ENCODE measurements around the gene CHMP2B. TPM values are rescaled to one million over a fixed set of nuclear protein-coding genes. Genes with fewer than 3 reads are reported as not detected.

CHMP2B gene, protein sequence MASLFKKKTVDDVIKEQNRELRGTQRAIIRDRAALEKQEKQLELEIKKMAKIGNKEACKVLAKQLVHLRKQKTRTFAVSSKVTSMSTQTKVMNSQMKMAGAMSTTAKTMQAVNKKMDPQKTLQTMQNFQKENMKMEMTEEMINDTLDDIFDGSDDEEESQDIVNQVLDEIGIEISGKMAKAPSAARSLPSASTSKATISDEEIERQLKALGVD
- 10 to 100 TPM; 28.5 to 30.2 TPM for total RNA-seq

DNA sequence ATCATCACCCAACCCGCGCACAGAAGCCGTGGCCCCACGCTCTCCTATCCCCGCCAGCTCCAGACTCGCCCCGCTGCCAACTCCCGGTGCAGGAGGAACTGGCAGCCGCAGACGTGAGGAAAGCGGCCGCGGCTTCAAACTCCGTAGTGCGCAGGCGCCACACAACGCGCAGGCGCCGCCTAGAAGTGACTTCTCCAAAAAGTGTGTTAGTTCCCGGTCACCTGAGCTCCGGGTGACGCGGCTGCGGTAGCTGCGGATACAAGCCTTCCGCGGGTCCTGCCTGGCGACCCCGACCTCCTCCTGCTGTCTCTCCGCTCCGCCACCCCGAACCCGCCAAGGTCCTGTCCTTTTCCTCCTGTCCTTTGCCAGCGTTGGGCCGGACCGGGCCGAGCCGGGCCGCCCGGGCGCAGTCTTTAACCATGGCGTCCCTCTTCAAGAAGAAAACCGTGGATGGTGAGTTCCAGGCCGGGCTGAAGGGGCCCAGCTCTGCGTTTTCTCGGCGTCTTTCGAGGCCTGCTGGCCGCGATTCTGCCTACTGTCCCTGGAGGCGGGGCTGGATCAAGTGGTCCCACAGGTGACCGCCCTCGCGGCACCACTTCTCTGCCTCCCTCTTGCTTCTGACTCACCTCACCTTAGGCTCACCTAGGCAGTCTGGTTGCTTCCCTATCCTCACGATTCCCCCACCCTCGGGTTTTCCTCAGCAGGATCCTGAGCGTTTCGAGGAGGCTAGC is at the start of gene CHMP2B:
Gene CHMP2B (plus strand): TSS at position 206 of the 731 bp plus-strand sequence. CDS start 214 bp downstream, at position 420.
- Mint-ChIP-seq H3K27ac (peak within 1 kb of the TSS; percentile 80), H3K27me3 (peaks cover 17% of the 10 kb centered on the region), H3K4me3 (peak within 1 kb of the TSS; percentile 91), H3K9me3 (no peaks in the 10 kb centered on the region), H3K36me3 (ENCODE audit: low read depth) (peaks cover 13% of the 10 kb centered on the region), H3K4me1 (peaks cover 22% of the 10 kb centered on the region)
- peak; percentile 93 for DNase-seq
- POLR2A ChIA-PET = interaction anchor here (0.7 to 1.5 kb wide), 3 partner anchors 23 to 831 kb away, joined by 3 to 5 read pairs (median 4); partner anchors contain the start of gene CGGBP1
- CTCF ChIA-PET = interaction anchor here (0.9 kb wide), 1 partner anchor 32 kb away, joined by 4 read pairs; no protein-coding TSS in a partner anchor

DNA sequence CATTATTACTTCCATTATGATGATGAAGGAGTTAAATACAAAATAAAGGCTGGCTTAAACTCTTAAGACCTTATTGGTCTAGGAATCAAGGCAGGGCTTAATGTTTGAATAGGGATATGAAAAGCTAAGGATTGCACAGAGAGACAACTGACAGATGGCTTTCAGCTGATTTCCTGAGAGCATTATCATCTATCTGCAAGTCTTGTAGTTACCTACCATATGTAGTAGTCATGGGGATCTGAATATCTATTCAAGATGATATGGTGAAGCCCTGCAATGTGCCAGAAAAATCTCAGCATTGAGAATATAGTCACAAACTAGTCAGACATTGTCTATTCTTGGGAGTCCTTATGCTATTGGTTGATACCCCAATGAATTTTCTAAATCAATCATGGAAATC is 47.5 kb upstream of the CHMP2B start:
- H3K4me3 Mint-ChIP-seq = no peak overlapping the region
- ChIA-PET CTCF (interaction anchor here (2.5 kb wide), 1 partner anchor 12 kb away, joined by 8 read pairs; no protein-coding TSS in a partner anchor), POLR2A (no interaction called here)
- H3K27ac Mint-ChIP-seq = no peak overlapping the region
- H3K9me3 Mint-ChIP-seq = no peaks in the 10 kb centered on the region
- H3K27me3 Mint-ChIP-seq = peaks cover 2% of the 10 kb centered on the region
- H3K36me3 Mint-ChIP-seq (ENCODE audit: low read depth) = no peaks in the 10 kb centered on the region
- no peaks in the 10 kb centered on the region for H3K4me1 Mint-ChIP-seq
- no peak for DNase-seq

DNA sequence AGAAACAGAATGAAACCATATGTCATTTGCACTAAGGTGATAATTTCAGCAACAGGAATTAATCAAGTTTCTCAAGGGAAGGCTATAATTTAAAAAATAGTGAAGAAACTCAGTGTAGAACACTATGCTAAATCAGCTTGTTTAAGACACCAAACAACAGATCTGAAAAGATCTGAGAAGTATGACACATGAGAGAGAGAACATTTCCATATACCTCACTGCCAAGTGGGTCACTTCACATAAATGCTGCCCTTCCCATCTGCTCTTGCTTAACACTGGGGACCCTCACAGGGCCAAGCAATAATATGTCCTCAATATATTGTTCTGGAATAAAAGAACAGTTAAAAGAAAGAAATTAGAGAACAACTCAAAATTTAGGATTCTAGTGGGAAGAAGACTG is 45.6 kb upstream of the CHMP2B start:
- no peak overlapping the region for H3K4me3 Mint-ChIP-seq
- ChIA-PET POLR2A (no interaction called here), CTCF (interaction anchor here (2.5 kb wide), 1 partner anchor 14 kb away, joined by 8 read pairs; no protein-coding TSS in a partner anchor)
- no peaks in the 10 kb centered on the region for H3K4me1 Mint-ChIP-seq
- peaks cover 2% of the 10 kb centered on the region for H3K27me3 Mint-ChIP-seq
- no peaks in the 10 kb centered on the region for H3K9me3 Mint-ChIP-seq
- no peak for DNase-seq
- H3K36me3 Mint-ChIP-seq (ENCODE audit: low read depth) = no peaks in the 10 kb centered on the region
- H3K27ac Mint-ChIP-seq = no peak overlapping the region

DNA sequence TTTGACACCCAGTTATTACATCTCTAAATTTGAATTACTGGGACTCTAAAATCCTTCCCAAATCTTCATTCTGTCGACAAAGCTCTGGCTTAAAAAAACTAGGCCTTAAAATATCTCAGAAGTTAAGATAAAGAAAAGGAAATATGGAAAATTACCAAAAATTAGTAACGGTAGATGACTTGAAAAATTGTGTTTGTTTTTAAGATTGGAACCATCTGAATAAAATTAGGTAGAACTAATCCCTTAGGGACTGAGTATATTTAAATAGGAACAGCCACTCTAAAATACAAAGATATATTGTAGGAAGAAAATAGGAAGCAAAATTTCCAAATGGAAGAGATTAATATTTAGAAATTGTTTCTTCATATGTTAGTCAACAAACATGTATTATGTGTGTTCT is 45.1 kb upstream of the CHMP2B start:
- no peak for DNase-seq
- no peaks in the 10 kb centered on the region for H3K9me3 Mint-ChIP-seq
- POLR2A ChIA-PET = no interaction called here
- H3K4me1 Mint-ChIP-seq = no peaks in the 10 kb centered on the region
- no peaks in the 10 kb centered on the region for H3K36me3 Mint-ChIP-seq (ENCODE audit: low read depth)
- H3K4me3 Mint-ChIP-seq = no peak overlapping the region
- peaks cover 2% of the 10 kb centered on the region for H3K27me3 Mint-ChIP-seq
- CTCF ChIA-PET = interaction anchor here (2.5 kb wide), 1 partner anchor 14 kb away, joined by 8 read pairs; no protein-coding TSS in a partner anchor
- H3K27ac Mint-ChIP-seq = no peak overlapping the region

DNA sequence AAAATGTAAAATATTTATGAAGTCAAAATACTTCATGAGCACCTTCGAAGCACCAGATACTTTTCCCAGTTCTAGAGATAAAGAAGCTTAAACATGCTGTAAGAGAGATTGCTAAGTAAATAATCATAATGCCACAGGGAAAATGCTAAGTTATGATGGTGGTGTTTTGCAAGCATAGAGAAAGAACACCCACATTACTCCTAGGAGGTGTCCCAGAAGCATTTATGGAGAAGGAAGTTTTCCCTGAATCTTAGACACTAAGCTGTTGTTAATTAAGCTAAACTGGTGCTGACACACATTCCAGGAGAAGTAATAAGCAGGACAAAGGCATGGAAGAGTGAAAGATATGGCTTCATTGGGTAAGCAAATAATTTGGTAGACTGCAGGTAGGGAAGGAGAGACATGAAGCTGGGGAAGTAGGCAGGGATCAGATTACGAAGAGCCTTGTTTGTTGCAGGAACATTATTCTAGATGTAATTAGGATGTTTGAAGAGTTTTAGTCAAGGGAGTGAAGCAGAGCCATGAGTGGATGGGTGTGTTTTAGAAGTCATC is 40.4 kb upstream of the CHMP2B start:
- Mint-ChIP-seq H3K4me1 (no peaks in the 10 kb centered on the region), H3K27me3 (no peaks in the 10 kb centered on the region), H3K27ac (no peak overlapping the region), H3K4me3 (no peak overlapping the region), H3K36me3 (ENCODE audit: low read depth) (no peaks in the 10 kb centered on the region), H3K9me3 (no peaks in the 10 kb centered on the region)
- no peak for DNase-seq
- ChIA-PET CTCF (no interaction called here), POLR2A (no interaction called here)

GRCh38 chr3:87191175-87191574 is 35.9 kb upstream of the CHMP2B start:
- Mint-ChIP-seq H3K27me3 (no peaks in the 10 kb centered on the region), H3K4me1 (no peaks in the 10 kb centered on the region), H3K27ac (no peak overlapping the region), H3K9me3 (peaks cover 2% of the 10 kb centered on the region), H3K36me3 (ENCODE audit: low read depth) (no peaks in the 10 kb centered on the region), H3K4me3 (no peak overlapping the region)
- DNase-seq = no peak
- CTCF ChIA-PET = no interaction called here
- POLR2A ChIA-PET = no interaction called here

GRCh38 chr3:87191641-87192040 is 35.5 kb upstream of the CHMP2B start:
- Mint-ChIP-seq H3K9me3 (peaks cover 2% of the 10 kb centered on the region), H3K27ac (no peak overlapping the region), H3K27me3 (no peaks in the 10 kb centered on the region), H3K4me3 (no peak overlapping the region), H3K36me3 (ENCODE audit: low read depth) (no peaks in the 10 kb centered on the region), H3K4me1 (no peaks in the 10 kb centered on the region)
- POLR2A ChIA-PET = no interaction called here
- DNase-seq = no peak
- CTCF ChIA-PET = no interaction called here

DNA sequence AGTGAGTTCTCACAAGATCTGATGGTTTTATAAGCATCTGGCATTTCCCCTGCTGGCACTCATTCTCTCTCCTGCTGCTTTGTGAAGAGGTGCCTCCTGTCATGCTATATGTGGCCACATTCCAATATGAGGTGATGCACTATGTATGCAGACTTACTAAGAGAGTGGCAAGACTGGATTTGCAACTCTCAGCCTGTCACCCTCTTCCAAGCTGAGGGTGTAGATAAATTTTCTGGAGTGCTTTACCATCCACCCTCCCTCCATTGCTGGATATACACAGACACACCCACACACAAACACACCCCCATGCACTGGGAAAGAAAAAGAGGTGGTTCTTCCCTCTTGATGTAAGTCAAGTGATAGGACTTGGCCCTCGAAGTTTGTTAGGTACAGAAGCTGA is 30.2 kb upstream of the CHMP2B start:
- Mint-ChIP-seq H3K9me3 (peaks cover 4% of the 10 kb centered on the region), H3K27ac (no peak overlapping the region), H3K36me3 (ENCODE audit: low read depth) (no peaks in the 10 kb centered on the region), H3K4me1 (no peaks in the 10 kb centered on the region), H3K4me3 (no peak overlapping the region), H3K27me3 (no peaks in the 10 kb centered on the region)
- DNase-seq = no peak
- ChIA-PET POLR2A (no interaction called here), CTCF (no interaction called here)

- no peaks in the 10 kb centered on the region for H3K4me1 Mint-ChIP-seq
- ChIA-PET CTCF (no interaction called here), POLR2A (no interaction called here)
- no peak overlapping the region for H3K4me3 Mint-ChIP-seq
- H3K27ac Mint-ChIP-seq = no peak overlapping the region
- no peaks in the 10 kb centered on the region for H3K36me3 Mint-ChIP-seq (ENCODE audit: low read depth)
- H3K9me3 Mint-ChIP-seq = peaks cover 4% of the 10 kb centered on the region
- H3K27me3 Mint-ChIP-seq = no peaks in the 10 kb centered on the region
- DNase-seq = no peak
Observed at GRCh38 chr3:87197531-87197930, 29.6 kb upstream of the CHMP2B start.

- Mint-ChIP-seq H3K4me1 (no peaks in the 10 kb centered on the region), H3K36me3 (ENCODE audit: low read depth) (no peaks in the 10 kb centered on the region), H3K9me3 (peaks cover 4% of the 10 kb centered on the region), H3K27me3 (no peaks in the 10 kb centered on the region), H3K4me3 (no peak overlapping the region), H3K27ac (no peak overlapping the region)
- CTCF ChIA-PET = no interaction called here
- POLR2A ChIA-PET = no interaction called here
- no peak for DNase-seq
Observed at GRCh38 chr3:87198774-87199173, 28.3 kb upstream of the CHMP2B start.

GRCh38 chr3:87199628-87200027 is 27.5 kb upstream of the CHMP2B start:
- H3K36me3 Mint-ChIP-seq (ENCODE audit: low read depth) = no peaks in the 10 kb centered on the region
- no peak for DNase-seq
- H3K27me3 Mint-ChIP-seq = no peaks in the 10 kb centered on the region
- POLR2A ChIA-PET = no interaction called here
- H3K27ac Mint-ChIP-seq = no peak overlapping the region
- no peaks in the 10 kb centered on the region for H3K4me1 Mint-ChIP-seq
- CTCF ChIA-PET = no interaction called here
- H3K4me3 Mint-ChIP-seq = no peak overlapping the region
- peaks cover 4% of the 10 kb centered on the region for H3K9me3 Mint-ChIP-seq

- Mint-ChIP-seq H3K9me3 (peaks cover 4% of the 10 kb centered on the region), H3K4me3 (no peak overlapping the region), H3K4me1 (no peaks in the 10 kb centered on the region), H3K27ac (no peak overlapping the region), H3K36me3 (ENCODE audit: low read depth) (no peaks in the 10 kb centered on the region), H3K27me3 (no peaks in the 10 kb centered on the region)
- ChIA-PET CTCF (no interaction called here), POLR2A (no interaction called here)
- DNase-seq = no peak
Observed at GRCh38 chr3:87200060-87200647, 27.0 kb upstream of the CHMP2B start.

- H3K36me3 Mint-ChIP-seq (ENCODE audit: low read depth) = no peaks in the 10 kb centered on the region
- no peak overlapping the region for H3K4me3 Mint-ChIP-seq
- H3K9me3 Mint-ChIP-seq = peaks cover 2% of the 10 kb centered on the region
- DNase-seq = no peak
- no peaks in the 10 kb centered on the region for H3K27me3 Mint-ChIP-seq
- CTCF ChIA-PET = no interaction called here
- POLR2A ChIA-PET = no interaction called here
- no peak overlapping the region for H3K27ac Mint-ChIP-seq
- H3K4me1 Mint-ChIP-seq = no peaks in the 10 kb centered on the region
Observed at GRCh38 chr3:87201727-87202126, 25.4 kb upstream of the CHMP2B start.
